H1 (cell line): ENCODE results near the gene ZSWIM4.

ENCODE experiments used
- CTCF ChIP-seq, 3 experiments: IDR thresholded peaks; 1 replicate in 2 of 3; 2 replicates in 1 of 3; pipeline versions ENCODE4 v1.5.1 to v1.6.1; 2011; ENCODE audit warnings: low read length in 3 of 3, mild to moderate bottlenecking in 3 of 3, inconsistent platforms in 2 of 3, low read depth in 1 of 3, moderate library complexity in 1 of 3; ENCODE audit not compliant: insufficient read depth in 1 of 3; ENCODE audit errors: control extremely low read depth in 1 of 3
- NRF1 ChIP-seq: IDR thresholded peaks from 2 replicates; pipeline ENCODE4 v1.6.1; 2011; ENCODE audit warnings: mild to moderate bottlenecking, low read depth, low read length, improper control_type of control experiment
- SAP30 ChIP-seq: fragments of 300-600 bp; sonication (generic); IDR thresholded peaks from 2 replicates; pipeline ENCODE4 v1.7.1; 2012; ENCODE audit warnings: low read length, moderate library complexity, mild to moderate bottlenecking, inconsistent platforms; ENCODE audit not compliant: insufficient read depth, insufficient replicate concordance
- TEAD4 ChIP-seq: IDR thresholded peaks from 2 replicates; pipeline ENCODE4 v1.6.1; 2012; ENCODE audit warnings: low read depth, low read length, inconsistent platforms, mixed read lengths
- USF2 ChIP-seq: IDR thresholded peaks from 2 replicates; pipeline ENCODE4 v1.6.1; 2011; ENCODE audit warnings: low read length, improper control_type of control experiment
- YY1 ChIP-seq: IDR thresholded peaks from 2 replicates; pipeline ENCODE4 v1.6.1; 2011; ENCODE audit warnings: low read depth, mild to moderate bottlenecking, low read length

- TF ChIP-seq CTCF (IDR thresholded peaks at IDR 0.05; ENCODE audit: control extremely low read depth in 1 of 3, insufficient read depth in 1 of 3, low read depth in 1 of 3, low read length in 3 of 3) (no peak), USF2 (no peak), SAP30 (no peak), NRF1 (no peak), YY1 (no peak), TEAD4 (no peak)
Observed at GRCh38 chr19:13876834-13877233, 81.6 kb downstream of the ZSWIM4 start, which contains the start of gene NANOS3.
